A549 (cell line): ENCODE data around the gene SLC35F3. TPM values are rescaled to one million over a fixed set of nuclear protein-coding genes. Genes with fewer than 3 reads are reported as not detected.
A peak's percentile ranks its signal among the peaks of the same experiment; 100 is the strongest.
"Not testable (repeated sequence)": the region's sequence is repeated elsewhere in the genome, so short reads cannot be mapped to it uniquely, and the experiment has no call there.

Experiments used
- ATAC-seq, 2 experiments: fragments of 200-7000 bp in 1 of 2; fragments of >200 bp in 1 of 2; cut with Nextera tagmentation in 1 of 2; cut with Tn5 transposase in 1 of 2; 3 replicates each; pipeline versions ENCODE4 v1.8.0 to v1.9.1; 2018 to 2020; ENCODE audit warnings: mild to moderate bottlenecking in 1 of 2, moderate library complexity in 1 of 2
- CTCF ChIA-PET: fragments of 300-600 bp; sonication (Branson Sonifier 250); formaldehyde crosslinking; extraction: SDS; loops from one replicate; lab custom pipeline; 2021; ENCODE audit warnings: antibody characterized with exemption, inconsistent platforms; lab: Yijun Ruan, JAX
- POLR2A ChIA-PET: fragments of 350-600 bp; formaldehyde crosslinking; extraction: SDS; loops from one replicate; lab custom pipeline; 2021; ENCODE audit warnings: antibody characterized with exemption, inconsistent platforms; lab: Yijun Ruan, JAX
- DNase-seq, 2 experiments: peaks; one replicate each; pipeline versions ENCODE4 v3.0.0 to v3.0.0-alpha.2; 2011 to 2016; ENCODE audit warnings: low read depth in 1 of 2, low spot score in 1 of 2
- FAIRE-seq: peaks from 2 replicates; lab custom pipeline; 2011; peaks lifted over from hg19 to GRCh38; lab: Jason Lieb, UNC
- H3K27ac ChIP-seq, 2 experiments: fragments of >200 bp; sonication (Bioruptor Twin); formaldehyde crosslinking; 3 replicates each; pipeline ENCODE4 v1.5.1; 2016 to 2017
- H3K4me1 ChIP-seq: fragments of >200 bp; sonication (Bioruptor Twin); formaldehyde crosslinking; 3 replicates; pipeline ENCODE4 v1.6.1; 2016
- H3K4me2 ChIP-seq: fragments of >200 bp; sonication (Bioruptor Twin); formaldehyde crosslinking; 3 replicates; pipeline ENCODE4 v1.6.1; 2016
- H3K4me3 ChIP-seq: fragments of >200 bp; sonication (Bioruptor Twin); formaldehyde crosslinking; 3 replicates; pipeline ENCODE4 v1.5.1; 2016
- H3K9me3 ChIP-seq: fragments of >200 bp; sonication (Bioruptor Twin); formaldehyde crosslinking; 3 replicates; pipeline ENCODE4 v1.6.1; 2016
- CBX2 ChIP-seq: fragments of 200-600 bp; sonication (generic); IDR thresholded peaks from 2 replicates; pipeline ENCODE4 v1.6.1; 2016; ENCODE audit warnings: low read depth, mild to moderate bottlenecking, borderline replicate concordance
- CEBPB ChIP-seq, 2 experiments: fragments of >200 bp in 1 of 2; sonication (Bioruptor Twin) in 1 of 2; formaldehyde crosslinking in 1 of 2; IDR thresholded peaks; 2 replicates each; pipeline ENCODE4 v1.6.1; 2012 to 2016
- CHD4 ChIP-seq: fragments of 200-600 bp; sonication (generic); IDR thresholded peaks from 2 replicates; pipeline ENCODE4 v1.6.1; 2016; ENCODE audit warnings: antibody characterized with exemption, mild to moderate bottlenecking, borderline replicate concordance
- EHF ChIP-seq: fragments of 250-450 bp; sonication (Bioruptor Pico); IDR thresholded peaks from 2 replicates; pipeline ENCODE4 v1.5.0; 2020; ENCODE audit warnings: mild to moderate bottlenecking
- ESRRA ChIP-seq: fragments of 150-350 bp; IDR thresholded peaks from 2 replicates; pipeline ENCODE4 v1.6.1; 2014; ENCODE audit warnings: mild to moderate bottlenecking, low read length, borderline replicate concordance
- JUN ChIP-seq, 2 experiments: fragments of >200 bp; sonication (Bioruptor Twin); formaldehyde crosslinking; IDR thresholded peaks; 2 replicates in 1 of 2; 3 replicates in 1 of 2; pipeline ENCODE4 v1.6.1; 2016 to 2017
- JUNB ChIP-seq: fragments of >200 bp; sonication (Bioruptor Twin); formaldehyde crosslinking; IDR thresholded peaks from 2 replicates; pipeline ENCODE4 v1.6.1; 2016
- KDM1A ChIP-seq: fragments of 200-600 bp; sonication (generic); IDR thresholded peaks from 2 replicates; pipeline ENCODE4 v1.6.1; 2016; ENCODE audit warnings: low read depth, mild to moderate bottlenecking
- NFE2L2 ChIP-seq: fragments of 150-350 bp; conservative IDR thresholded peaks from 2 replicates; pipeline ENCODE4 v1.6.1; 2014; ENCODE audit warnings: low read length
- NPAS2 ChIP-seq: fragments of 250-450 bp; sonication (Bioruptor Pico); IDR thresholded peaks from 2 replicates; pipeline ENCODE4 v1.8.0; 2022; ENCODE audit warnings: mild to moderate bottlenecking, moderate library complexity, borderline replicate concordance
- POLR2A ChIP-seq: IDR thresholded peaks from 2 replicates; pipeline ENCODE4 v1.6.1; 2012; ENCODE audit warnings: mild to moderate bottlenecking, low read length
- RNF2 ChIP-seq: fragments of 200-600 bp; sonication (generic); IDR thresholded peaks from 2 replicates; pipeline ENCODE4 v1.6.1; 2016; ENCODE audit warnings: low read depth, mild to moderate bottlenecking, antibody characterized with exemption, moderate library complexity, borderline replicate concordance
- SMC3 ChIP-seq: fragments of >200 bp; sonication (Bioruptor Twin); formaldehyde crosslinking; IDR thresholded peaks from 3 replicates; pipeline ENCODE4 v1.6.1; 2018; ENCODE audit warnings: inconsistent platforms
- SREBF2 ChIP-seq: fragments of 450-650 bp; IDR thresholded peaks from 2 replicates; pipeline ENCODE4 v1.6.1; 2014; ENCODE audit warnings: mild to moderate bottlenecking, moderate library complexity
- TP53 ChIP-seq: fragments of 250-450 bp; sonication (Bioruptor Pico); IDR thresholded peaks from 2 replicates; pipeline ENCODE4 v1.5.0; 2021; ENCODE audit warnings: mild to moderate bottlenecking, moderate library complexity
- ZC3H11A ChIP-seq: fragments of 450-650 bp; IDR thresholded peaks from 2 replicates; pipeline ENCODE4 v1.6.1; 2014; ENCODE audit warnings: antibody characterized with exemption, mild to moderate bottlenecking
- WGBS: methylation state at CpG from one replicate; pipeline ENCODE4 v1.1.6; 2017; ENCODE audit errors: missing lambda C conversion rate; 5-methylcytosine and 5-hydroxymethylcytosine counted together
- polyA plus RNA-seq, 4 experiments: library from polyadenylated mRNA; depleted of rRNA in 3 of 4; stranded (reverse); fragments of >200 nt; fragmentation: RNase III in 1 of 4; extraction: RNeasy Plus Mini Kit Qiagen cat#74134 plus additional on column Dnase treatment in 1 of 4; gene quantifications; 2 replicates in 3 of 4; 3 replicates in 1 of 4; pipeline ENCODE4 v1.2.3, GENCODE V29; 2011 to 2017
- TF ChIP-seq, protein P1 (sequence below): IDR thresholded peaks from 2 replicates; pipeline ENCODE4 v1.6.1; 2012; ENCODE audit warnings: low read depth, borderline replicate concordance
- TF ChIP-seq, protein P2 (sequence below): fragments of 150-350 bp; IDR thresholded peaks from 2 replicates; pipeline ENCODE4 v1.6.1; 2014; ENCODE audit warnings: low read depth, mild to moderate bottlenecking, low read length
- TF ChIP-seq, protein P3 (sequence below): IDR thresholded peaks from 2 replicates; pipeline ENCODE4 v1.6.1; 2012
- TF ChIP-seq, protein P4 (sequence below): fragments of 250-450 bp; sonication (Bioruptor Pico); IDR thresholded peaks from 2 replicates; pipeline ENCODE4 v1.5.0; 2021; ENCODE audit warnings: mild to moderate bottlenecking, moderate library complexity, borderline replicate concordance
- TF ChIP-seq, protein P5 (sequence below): IDR thresholded peaks from 2 replicates; pipeline ENCODE4 v1.6.1; 2012

The SLC35F3 gene
- polyA plus RNA-seq, 2 of the 4 experiments (the other 2 are of a cell fraction), result 5.5 to 7.8 TPM

DNA sequence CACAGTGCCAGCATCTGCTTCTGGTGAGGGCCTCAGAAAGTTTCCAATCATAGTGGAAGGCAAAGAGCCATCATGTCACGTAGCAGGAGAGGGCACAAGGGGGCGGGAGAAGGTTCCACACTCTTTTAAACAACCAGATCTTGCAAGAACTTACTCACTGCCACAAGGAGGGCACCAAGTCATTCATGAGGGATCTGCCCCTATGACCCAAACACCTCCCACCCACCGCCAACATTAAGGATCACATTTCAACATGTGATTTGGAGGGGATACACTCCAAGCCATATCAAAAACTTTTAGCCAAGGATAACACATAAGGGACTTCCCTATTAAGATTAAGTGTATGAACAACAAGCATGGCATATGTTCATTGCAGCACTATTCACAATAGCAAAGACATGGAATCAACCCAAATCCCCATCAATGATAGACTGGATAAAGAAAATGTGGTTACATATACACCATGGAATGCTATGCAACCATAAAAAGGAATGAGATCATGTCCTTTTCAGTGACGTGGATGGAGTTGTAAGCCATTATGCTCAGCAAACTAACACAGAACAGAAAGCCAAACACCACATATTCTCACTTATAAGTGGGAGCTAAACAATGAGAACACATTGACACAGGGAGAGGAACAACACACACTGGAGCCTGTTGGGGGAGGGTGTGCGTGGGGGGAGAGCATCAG lies 19.9 kb upstream of the SLC35F3 start:
- Histone ChIP-seq H3K9me3 (peaks cover 4% of the 10 kb centered on the region; the same call in 1 of the 3 replicates), H3K4me2 (peak overlapping the region; percentile 39), H3K4me1 (peaks cover 16% of the 10 kb centered on the region; the same call in 2 of the 3 replicates), H3K4me3 (no peak overlapping the region), H3K27ac (no peak overlapping the region)
- POLR2A ChIA-PET, result no interaction called here
- DNase-seq (no peak), ATAC-seq (no peak), FAIRE-seq (no peak)
- CTCF ChIA-PET, result interaction anchor here (0.9 kb wide), 1 partner anchor 443 kb away, joined by 3 read pairs; no protein-coding TSS in a partner anchor
- TF ChIP-seq TP53 (CRISPR knock-in tag) (no peak), CHD4 (no peak), CEBPB (IDR thresholded peaks at IDR 0.05) (no peak), SREBF2 (no peak), ZC3H11A (no peak), SMC3 (no peak), JUN (IDR thresholded peaks at IDR 0.05) (no peak), ESRRA (no peak)
- TF ChIP-seq, protein P1, sequence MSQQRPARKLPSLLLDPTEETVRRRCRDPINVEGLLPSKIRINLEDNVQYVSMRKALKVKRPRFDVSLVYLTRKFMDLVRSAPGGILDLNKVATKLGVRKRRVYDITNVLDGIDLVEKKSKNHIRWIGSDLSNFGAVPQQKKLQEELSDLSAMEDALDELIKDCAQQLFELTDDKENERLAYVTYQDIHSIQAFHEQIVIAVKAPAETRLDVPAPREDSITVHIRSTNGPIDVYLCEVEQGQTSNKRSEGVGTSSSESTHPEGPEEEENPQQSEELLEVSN, result no peak
- TF ChIP-seq, protein P2, sequence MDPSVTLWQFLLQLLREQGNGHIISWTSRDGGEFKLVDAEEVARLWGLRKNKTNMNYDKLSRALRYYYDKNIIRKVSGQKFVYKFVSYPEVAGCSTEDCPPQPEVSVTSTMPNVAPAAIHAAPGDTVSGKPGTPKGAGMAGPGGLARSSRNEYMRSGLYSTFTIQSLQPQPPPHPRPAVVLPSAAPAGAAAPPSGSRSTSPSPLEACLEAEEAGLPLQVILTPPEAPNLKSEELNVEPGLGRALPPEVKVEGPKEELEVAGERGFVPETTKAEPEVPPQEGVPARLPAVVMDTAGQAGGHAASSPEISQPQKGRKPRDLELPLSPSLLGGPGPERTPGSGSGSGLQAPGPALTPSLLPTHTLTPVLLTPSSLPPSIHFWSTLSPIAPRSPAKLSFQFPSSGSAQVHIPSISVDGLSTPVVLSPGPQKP, result no peak
- TF ChIP-seq, all 56 proteins: peak for 0
- 50% methylated on average over 5 of the region's 5 CpGs for WGBS

DNA sequence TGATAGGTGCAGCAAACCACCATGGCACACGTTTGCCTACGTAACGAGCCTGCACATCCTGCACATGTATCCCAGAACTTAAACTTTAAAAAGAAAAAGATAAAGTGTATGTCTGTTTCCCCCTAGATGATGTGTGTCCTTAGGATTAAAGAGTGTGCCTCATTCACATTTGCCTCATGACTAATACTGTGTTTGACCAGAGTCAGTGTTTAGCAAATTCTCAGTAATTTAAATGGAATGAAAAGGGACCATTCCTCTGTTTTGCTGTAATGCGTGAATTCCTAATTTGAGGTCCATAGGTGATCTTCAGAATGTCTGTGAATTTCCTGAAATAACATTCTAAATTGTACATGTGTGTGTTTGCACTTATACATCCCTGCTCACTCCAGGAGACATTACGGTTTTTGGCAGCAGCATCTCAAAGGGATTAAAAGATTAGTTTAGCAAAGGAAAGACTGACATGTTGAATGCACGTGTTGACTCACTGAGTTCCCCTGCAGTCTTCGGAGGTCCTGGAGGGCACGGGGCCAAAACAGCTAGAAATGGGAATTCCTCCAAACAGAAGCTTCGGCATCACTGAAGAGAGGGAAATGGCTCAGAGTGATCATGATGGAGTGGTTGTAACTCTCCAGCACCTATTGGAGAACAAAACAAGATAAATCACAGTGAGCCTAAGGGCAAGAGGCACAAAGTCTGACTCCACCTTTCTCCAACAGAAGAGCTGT lies 19.1 kb upstream of the SLC35F3 start:
- H3K4me3 ChIP-seq, result no peak overlapping the region
- peaks cover 9% of the 10 kb centered on the region; the same call in 1 of the 3 replicates for H3K9me3 ChIP-seq
- DNase-seq (peak in 1 of 2 experiments; percentile 20), FAIRE-seq (no peak), ATAC-seq (peak; percentile 34 to 60; a peak in 5 of 6 replicates)
- 28% methylated on average over 9 of the region's 9 CpGs for WGBS
- H3K4me2 ChIP-seq, result peak overlapping the region; percentile 39
- POLR2A ChIA-PET, result no interaction called here
- no peak overlapping the region for H3K27ac ChIP-seq
- peaks cover 16% of the 10 kb centered on the region; the same call in 2 of the 3 replicates for H3K4me1 ChIP-seq
- CTCF ChIA-PET, result interaction anchor here (0.6 to 2.1 kb wide), 6 partner anchors 9 to 493 kb away, joined by 3 to 6 read pairs (median 4); partner anchors contain the start of gene SLC35F3
- TF ChIP-seq KDM1A (no peak), JUNB (0 out of 2 replicates have a peak, but pooled peaks have one; percentile 28)
- TF ChIP-seq, protein P3, sequence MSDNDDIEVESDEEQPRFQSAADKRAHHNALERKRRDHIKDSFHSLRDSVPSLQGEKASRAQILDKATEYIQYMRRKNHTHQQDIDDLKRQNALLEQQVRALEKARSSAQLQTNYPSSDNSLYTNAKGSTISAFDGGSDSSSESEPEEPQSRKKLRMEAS, result peak; percentile 31; the same call in 1 of the 2 replicates

DNA sequence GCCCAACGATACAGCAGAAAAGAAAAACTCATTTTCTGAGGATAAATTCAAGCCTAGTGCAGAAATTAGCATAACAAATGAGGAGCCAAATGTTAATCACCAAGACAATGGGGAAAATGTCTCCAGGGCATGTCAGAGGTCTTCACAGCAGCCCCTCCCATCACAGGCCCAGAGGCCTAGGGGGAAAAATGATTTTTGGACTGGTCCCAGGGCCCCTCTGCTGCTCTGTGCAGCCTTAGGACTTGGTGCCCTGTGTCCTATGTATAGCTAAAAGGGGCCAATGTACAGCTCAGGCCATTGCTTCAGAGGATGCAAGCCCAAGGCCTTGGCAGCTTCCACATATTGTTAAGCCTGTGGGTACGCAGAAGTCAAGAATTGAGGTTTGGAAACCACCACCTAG lies 13.3 kb upstream of the SLC35F3 start:
- H3K4me3 ChIP-seq, DNase-seq, H3K4me1 ChIP-seq, H3K4me2 ChIP-seq, CTCF ChIA-PET, FAIRE-seq, H3K27ac ChIP-seq, POLR2A ChIA-PET, ATAC-seq: not testable (repeated sequence)
- H3K9me3 ChIP-seq, result peaks cover 14% of the 10 kb centered on the region; the same call in 1 of the 3 replicates
- 34% methylated on average over 2 of the region's 2 CpGs for WGBS

DNA sequence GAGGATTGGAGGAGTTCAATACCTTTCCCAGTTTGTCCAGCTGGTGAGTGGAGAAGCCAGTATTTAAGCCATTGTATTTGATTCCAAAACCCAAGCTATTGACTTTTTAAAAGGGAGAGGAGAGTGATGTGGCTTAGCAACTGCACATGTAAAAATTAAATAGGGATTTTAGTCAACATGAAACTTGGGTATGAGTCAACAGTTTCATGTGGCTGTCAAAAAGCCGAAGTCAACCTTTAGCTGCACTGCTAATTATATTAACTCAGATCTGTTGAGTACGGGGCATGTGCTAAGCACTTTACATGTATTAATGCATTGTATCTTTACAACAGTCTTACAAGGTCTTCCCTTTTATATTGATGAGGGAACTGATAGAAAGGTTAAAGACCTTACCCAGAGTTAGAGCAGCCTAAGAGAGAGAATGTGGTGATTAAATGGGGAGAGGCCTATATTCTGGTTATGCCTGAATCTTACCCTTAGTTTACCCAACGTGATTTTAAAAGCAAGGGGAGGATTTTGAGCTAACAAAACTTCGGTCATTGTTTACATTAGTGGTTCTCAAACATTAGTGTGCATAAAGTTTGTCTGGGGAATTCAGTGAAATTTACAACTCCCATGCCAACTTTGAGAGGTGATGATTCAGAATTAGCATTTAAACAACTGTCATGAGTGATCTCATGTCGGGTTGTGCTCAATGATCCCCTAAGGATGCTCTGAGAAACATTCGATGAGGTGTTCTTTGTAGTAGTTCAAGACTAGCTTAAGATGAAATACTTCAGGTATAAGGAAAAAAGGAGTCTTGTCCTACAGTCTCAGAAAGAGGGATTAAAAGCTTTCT lies 6.9 kb upstream of the SLC35F3 start:
- WGBS, result 29% methylated on average over 6 of the region's 6 CpGs
- FAIRE-seq (no peak), ATAC-seq (no peak), DNase-seq (no peak)
- Histone ChIP-seq H3K4me1 (peaks cover 8% of the 10 kb centered on the region; the same call in 1 of the 3 replicates), H3K9me3 (peaks cover 5% of the 10 kb centered on the region; the same call in 1 of the 3 replicates), H3K4me3 (no peak overlapping the region), H3K27ac (no peak overlapping the region), H3K4me2 (no peak overlapping the region)
- CTCF ChIA-PET, result interaction anchor here (1.3 to 1.8 kb wide), 3 partner anchors 11 to 457 kb away, joined by 4 to 6 read pairs (median 5); no protein-coding TSS in a partner anchor
- POLR2A ChIA-PET, result no interaction called here
- TF ChIP-seq CBX2 (no peak), RNF2 (no peak), ESRRA (no peak), NFE2L2 (no peak), POLR2A (no peak), NPAS2 (CRISPR knock-in tag) (no peak), SREBF2 (no peak), EHF (CRISPR knock-in tag) (no peak)
- TF ChIP-seq, protein P4, sequence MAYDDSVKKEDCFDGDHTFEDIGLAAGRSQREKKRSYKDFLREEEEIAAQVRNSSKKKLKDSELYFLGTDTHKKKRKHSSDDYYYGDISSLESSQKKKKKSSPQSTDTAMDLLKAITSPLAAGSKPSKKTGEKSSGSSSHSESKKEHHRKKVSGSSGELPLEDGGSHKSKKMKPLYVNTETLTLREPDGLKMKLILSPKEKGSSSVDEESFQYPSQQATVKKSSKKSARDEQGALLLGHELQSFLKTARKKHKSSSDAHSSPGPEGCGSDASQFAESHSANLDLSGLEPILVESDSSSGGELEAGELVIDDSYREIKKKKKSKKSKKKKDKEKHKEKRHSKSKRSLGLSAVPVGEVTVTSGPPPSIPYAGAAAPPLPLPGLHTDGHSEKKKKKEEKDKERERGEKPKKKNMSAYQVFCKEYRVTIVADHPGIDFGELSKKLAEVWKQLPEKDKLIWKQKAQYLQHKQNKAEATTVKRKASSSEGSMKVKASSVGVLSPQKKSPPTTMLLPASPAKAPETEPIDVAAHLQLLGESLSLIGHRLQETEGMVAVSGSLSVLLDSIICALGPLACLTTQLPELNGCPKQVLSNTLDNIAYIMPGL (CRISPR knock-in tag), result no peak
- TF ChIP-seq, protein P3, result no peak
- TF ChIP-seq, protein P5, sequence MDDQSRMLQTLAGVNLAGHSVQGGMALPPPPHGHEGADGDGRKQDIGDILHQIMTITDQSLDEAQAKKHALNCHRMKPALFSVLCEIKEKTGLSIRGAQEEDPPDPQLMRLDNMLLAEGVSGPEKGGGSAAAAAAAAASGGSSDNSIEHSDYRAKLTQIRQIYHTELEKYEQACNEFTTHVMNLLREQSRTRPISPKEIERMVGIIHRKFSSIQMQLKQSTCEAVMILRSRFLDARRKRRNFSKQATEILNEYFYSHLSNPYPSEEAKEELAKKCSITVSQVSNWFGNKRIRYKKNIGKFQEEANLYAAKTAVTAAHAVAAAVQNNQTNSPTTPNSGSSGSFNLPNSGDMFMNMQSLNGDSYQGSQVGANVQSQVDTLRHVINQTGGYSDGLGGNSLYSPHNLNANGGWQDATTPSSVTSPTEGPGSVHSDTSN, result no peak
